Progenitor cell of endocrine pancreas (in vitro differentiated cells): Measurements from ENCODE around the gene ASGR1. TPM values are rescaled to one million over a fixed set of nuclear protein-coding genes. Genes with fewer than 3 reads are reported as not detected.

Source experiments
- DNase-seq: peaks from one replicate; pipeline ENCODE4 v3.0.0; 2021; ENCODE audit warnings: low spot score; ENCODE audit not compliant: unreplicated experiment
- H3K27ac Mint-ChIP-seq: 2 replicates; pipeline ENCODE4 v1.8.0; 2021; ENCODE audit warnings: mild to moderate bottlenecking, moderate library complexity, mixed read lengths
- H3K27me3 Mint-ChIP-seq: 2 replicates; pipeline ENCODE4 v1.8.0; 2021; ENCODE audit warnings: mixed read lengths
- H3K36me3 Mint-ChIP-seq: 2 replicates; pipeline ENCODE4 v1.8.0; 2022; ENCODE audit warnings: mixed read lengths; ENCODE audit not compliant: insufficient read depth
- H3K4me1 Mint-ChIP-seq: 2 replicates; pipeline ENCODE4 v1.8.0; 2021; ENCODE audit warnings: low read depth, mixed read lengths
- H3K4me3 Mint-ChIP-seq: 2 replicates; pipeline ENCODE4 v1.8.0; 2021; ENCODE audit warnings: low read depth, mild to moderate bottlenecking, moderate library complexity, mixed read lengths
- H3K9me3 Mint-ChIP-seq: 2 replicates; pipeline ENCODE4 v1.8.0; 2021; ENCODE audit warnings: low read depth, mixed read lengths
- CTCF ChIP-seq: fragments of 200-600 bp; sonication (generic); IDR thresholded peaks from one replicate; pipeline ENCODE4 v1.5.0; 2021; ENCODE audit warnings: antibody characterized with exemption, mild to moderate bottlenecking; ENCODE audit not compliant: unreplicated experiment
- long read RNA-seq: library from polyadenylated mRNA; unstranded; transcript quantifications from one replicate; pipeline ENCODE4 v2.0.0, GENCODE V29; 2020
- total RNA-seq: library from RNA; stranded (reverse); gene quantifications from 2 replicates; pipeline ENCODE4 v1.2.1, GENCODE V29; 2021

Gene ASGR1
- 10.6 and 11.1 TPM in 2 replicates for total RNA-seq
- long read RNA-seq, partial matches to known transcripts, result 0 of 1 reads
- long read RNA-seq, other reads (novel, unspliced or antisense), result 1 of 1 reads

- Mint-ChIP-seq H3K27ac (peak within 1 kb of the TSS; percentile 91), H3K27me3 (no peaks in the 10 kb centered on the region), H3K9me3 (no peaks in the 10 kb centered on the region), H3K4me3 (no peak within 1 kb of the TSS), H3K4me1 (peaks cover 8% of the 10 kb centered on the region), H3K36me3 (no peaks in the 10 kb centered on the region)
- DNase-seq, result no peak
- no peak for TF ChIP-seq CTCF
These were observed at the start of gene ASGR1 for GRCh38 chr17:7179317-7180254. Gene ASGR1, minus strand, starts transcription at chr17:7179370. Its CDS starts 807 bp downstream, at chr17:7178563.

- Mint-ChIP-seq H3K36me3 (peaks cover 8% of the 10 kb centered on the region), H3K27ac (no peak overlapping the region), H3K27me3 (no peaks in the 10 kb centered on the region), H3K4me3 (no peak overlapping the region), H3K4me1 (peaks cover 15% of the 10 kb centered on the region), H3K9me3 (no peaks in the 10 kb centered on the region)
- TF ChIP-seq CTCF, result no peak
- no peak for DNase-seq
These were observed 49.8 kb upstream of the ASGR1 start for GRCh38 chr17:7228920-7229319.

GRCh38 chr17:7226721-7227710 is 47.8 kb upstream of the ASGR1 start:
- DNase-seq, result no peak
- H3K9me3 Mint-ChIP-seq, result no peaks in the 10 kb centered on the region
- peaks cover 2% of the 10 kb centered on the region for H3K4me1 Mint-ChIP-seq
- H3K36me3 Mint-ChIP-seq, result peaks cover 13% of the 10 kb centered on the region
- no peaks in the 10 kb centered on the region for H3K27me3 Mint-ChIP-seq
- H3K27ac Mint-ChIP-seq, result no peak overlapping the region
- H3K4me3 Mint-ChIP-seq, result no peak overlapping the region
- no peak for TF ChIP-seq CTCF

- H3K27ac Mint-ChIP-seq, result no peak overlapping the region
- H3K4me3 Mint-ChIP-seq, result no peak overlapping the region
- no peaks in the 10 kb centered on the region for H3K27me3 Mint-ChIP-seq
- H3K4me1 Mint-ChIP-seq, result peaks cover 5% of the 10 kb centered on the region
- no peak for DNase-seq
- peaks cover 12% of the 10 kb centered on the region for H3K36me3 Mint-ChIP-seq
- TF ChIP-seq CTCF, result no peak
- no peaks in the 10 kb centered on the region for H3K9me3 Mint-ChIP-seq
These were observed 46.7 kb upstream of the ASGR1 start for GRCh38 chr17:7225711-7226331.

GRCh38 chr17:7224661-7225111 is 45.5 kb upstream of the ASGR1 start:
- TF ChIP-seq CTCF, result no peak
- DNase-seq, result no peak
- Mint-ChIP-seq H3K9me3 (no peaks in the 10 kb centered on the region), H3K27ac (no peak overlapping the region), H3K4me3 (no peak overlapping the region), H3K36me3 (peaks cover 12% of the 10 kb centered on the region), H3K4me1 (peaks cover 11% of the 10 kb centered on the region), H3K27me3 (no peaks in the 10 kb centered on the region)
